Ascending aorta (tissue), 2 donors: ENCODE measurements around the gene PRPH. TPM values are rescaled to one million over a fixed set of nuclear protein-coding genes. Genes with fewer than 3 reads are reported as not detected.

Experiments used
- DNase-seq, 2 donors: peaks; one replicate each; pipeline ENCODE4 v3.0.0-alpha.2; 2019; ENCODE audit warnings: low spot score in 2 of 2
- H3K27ac ChIP-seq, 2 donors: fragments of 200-600 bp; sonication (generic); one replicate each; pipeline ENCODE4 v1.5.1; 2016 to 2017; ENCODE audit warnings: mild to moderate bottlenecking in 1 of 2
- H3K27me3 ChIP-seq: fragments of 200-600 bp; sonication (generic); one replicate; pipeline ENCODE4 v1.5.1; 2017
- H3K36me3 ChIP-seq, 2 donors: fragments of 200-600 bp; sonication (generic); one replicate each; pipeline ENCODE4 v1.5.1; 2016
- H3K4me1 ChIP-seq, 2 donors: fragments of 200-600 bp; sonication (generic); one replicate each; pipeline ENCODE4 v1.5.1; 2016 to 2017; ENCODE audit warnings: mild to moderate bottlenecking in 1 of 2
- H3K4me3 ChIP-seq, 2 donors: fragments of 200-600 bp; sonication (generic); one replicate each; pipeline ENCODE4 v1.5.1; 2016 to 2017; ENCODE audit warnings: mild to moderate bottlenecking in 1 of 2
- H3K9me3 ChIP-seq, 2 donors: fragments of 200-600 bp; sonication (generic); one replicate each; pipeline ENCODE4 v1.5.1; 2016
- intact Hi-C: fragments of 100-400 bp; cut with DNase I; formaldehyde crosslinking; loops from one replicate; pipeline ENCODE4 v1.15.1; 2023
- total RNA-seq: library from RNA; depleted of rRNA; stranded (reverse); fragments of >200 nt; gene quantifications from one replicate; pipeline ENCODE4 v1.1.0, GENCODE V29; 2016
- TF ChIP-seq, protein P1 (sequence below), 3 experiments: fragments of 200-600 bp in 2 of 3; fragments of 450-650 bp in 1 of 3; sonication (generic) in 2 of 3; IDR thresholded peaks; one replicate each; pipeline ENCODE4 v1.5.1; 2016 to 2019; ENCODE audit warnings: antibody characterized with exemption in 3 of 3, mild to moderate bottlenecking in 1 of 3, moderate library complexity in 1 of 3

Gene PRPH
- total RNA-seq, 1 donor from 2014 or later, result not detected

DNA sequence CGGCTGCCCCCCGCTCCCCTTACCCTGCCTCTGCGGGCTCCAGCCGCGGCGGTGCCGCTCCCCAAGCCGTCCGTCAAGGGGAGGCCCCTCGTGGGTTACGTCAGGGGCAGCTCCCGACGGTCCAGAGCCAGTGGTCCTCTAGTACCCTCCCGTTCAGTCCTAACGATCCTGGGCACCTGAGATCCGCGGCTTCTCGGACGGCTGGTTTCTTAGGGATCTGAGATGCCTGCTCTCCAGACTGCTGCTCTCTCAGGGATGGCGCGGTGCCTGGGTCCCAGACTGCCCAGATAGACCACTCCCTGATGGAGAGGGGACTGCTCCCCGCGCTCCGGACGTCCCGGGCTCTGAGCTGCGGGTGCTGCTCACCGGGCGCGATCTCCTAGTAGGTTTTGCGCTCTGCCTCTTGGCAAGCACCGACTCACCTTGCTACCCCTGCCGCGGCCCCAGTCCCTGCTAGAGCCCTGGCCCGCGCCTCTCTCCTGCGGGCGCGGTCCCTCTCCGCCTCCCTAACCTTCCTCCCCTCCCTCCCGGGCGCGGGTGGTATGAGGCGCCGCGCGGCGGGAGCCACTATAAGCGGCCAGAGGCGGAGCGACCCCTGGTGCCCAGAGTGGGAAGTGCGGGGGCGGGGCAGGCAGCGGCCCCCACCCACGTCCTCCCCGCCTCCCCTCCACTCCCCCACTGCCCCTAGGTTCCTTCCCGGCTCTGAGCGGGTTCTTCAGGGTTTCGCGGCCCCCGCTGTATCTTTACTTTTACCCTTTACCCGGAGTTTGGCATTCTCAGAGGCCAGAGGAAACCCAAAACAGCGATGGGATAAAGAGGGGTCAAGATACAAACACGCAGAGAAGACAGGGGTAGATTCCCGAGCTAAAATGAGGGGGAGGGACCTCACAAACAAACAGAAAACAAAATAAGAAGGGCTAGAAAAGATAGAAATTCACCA, 42.0 kb downstream of the PRPH start, which contains the start of gene C1QL4:
TSS of gene C1QL4 (minus strand) at position 544 of the 940 bp plus-strand sequence. CDS start 711 bp downstream, outside the sequence.
- intact Hi-C loops, result loop anchor here (2.0 kb wide), 1 partner anchor 48 kb away; no protein-coding TSS in a partner anchor
- TF ChIP-seq, protein P1, sequence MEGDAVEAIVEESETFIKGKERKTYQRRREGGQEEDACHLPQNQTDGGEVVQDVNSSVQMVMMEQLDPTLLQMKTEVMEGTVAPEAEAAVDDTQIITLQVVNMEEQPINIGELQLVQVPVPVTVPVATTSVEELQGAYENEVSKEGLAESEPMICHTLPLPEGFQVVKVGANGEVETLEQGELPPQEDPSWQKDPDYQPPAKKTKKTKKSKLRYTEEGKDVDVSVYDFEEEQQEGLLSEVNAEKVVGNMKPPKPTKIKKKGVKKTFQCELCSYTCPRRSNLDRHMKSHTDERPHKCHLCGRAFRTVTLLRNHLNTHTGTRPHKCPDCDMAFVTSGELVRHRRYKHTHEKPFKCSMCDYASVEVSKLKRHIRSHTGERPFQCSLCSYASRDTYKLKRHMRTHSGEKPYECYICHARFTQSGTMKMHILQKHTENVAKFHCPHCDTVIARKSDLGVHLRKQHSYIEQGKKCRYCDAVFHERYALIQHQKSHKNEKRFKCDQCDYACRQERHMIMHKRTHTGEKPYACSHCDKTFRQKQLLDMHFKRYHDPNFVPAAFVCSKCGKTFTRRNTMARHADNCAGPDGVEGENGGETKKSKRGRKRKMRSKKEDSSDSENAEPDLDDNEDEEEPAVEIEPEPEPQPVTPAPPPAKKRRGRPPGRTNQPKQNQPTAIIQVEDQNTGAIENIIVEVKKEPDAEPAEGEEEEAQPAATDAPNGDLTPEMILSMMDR (IDR thresholded peaks at IDR 0.05), result peak; percentile 72 to 99 (median 98)

DNA sequence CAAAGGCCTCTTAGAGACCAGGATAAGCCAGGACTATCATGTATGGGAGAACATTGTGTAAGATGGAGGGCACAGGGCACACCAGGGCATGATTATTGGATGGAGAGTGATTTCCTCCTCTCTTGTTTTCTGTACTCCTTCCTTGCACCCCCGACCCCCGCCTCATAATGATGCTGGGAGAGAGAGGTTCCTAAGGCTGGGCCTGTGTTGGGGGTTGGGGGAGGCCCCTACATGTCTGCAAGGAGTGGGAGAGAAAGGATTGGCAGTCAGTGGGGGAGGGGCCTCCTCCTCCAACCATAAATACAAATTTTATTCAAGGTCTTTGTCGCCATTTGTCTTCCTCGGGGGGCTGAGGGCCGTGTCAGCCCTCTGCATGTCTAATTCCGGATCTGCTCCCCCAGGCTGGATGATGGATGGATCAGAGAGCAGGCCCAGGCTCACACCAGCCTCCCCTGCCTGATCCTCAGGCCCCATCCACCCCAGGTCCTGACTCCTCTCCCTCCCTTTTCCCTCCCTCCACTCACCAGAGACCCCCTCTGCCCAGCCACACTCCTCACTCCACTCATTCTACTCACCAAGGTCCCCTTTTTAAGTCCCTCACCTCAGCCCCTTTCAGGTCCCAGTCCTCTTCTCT, 44.0 kb downstream of the PRPH start:
- TF ChIP-seq, protein P1 (IDR thresholded peaks at IDR 0.05), result no peak
- no peak for DNase-seq
- H3K27me3 ChIP-seq, result peaks cover 15% of the 10 kb centered on the region
- H3K4me1 ChIP-seq, result peaks cover 11 to 15% of the 10 kb centered on the region in 2 donors
- intact Hi-C loops, result no loop called here
- H3K36me3 ChIP-seq, result no peaks in the 10 kb centered on the region
- no peaks in the 10 kb centered on the region for H3K9me3 ChIP-seq
- H3K4me3 ChIP-seq, result no peak overlapping the region
- H3K27ac ChIP-seq, result no peak overlapping the region

More for the DNA sequence above, 42.0 kb downstream of the PRPH start, which contains the start of gene C1QL4:
- peak in 1 of 2 donors; percentile 90 for DNase-seq
- Histone ChIP-seq H3K36me3 (no peaks in the 10 kb centered on the region), H3K9me3 (no peaks in the 10 kb centered on the region), H3K27ac (no peak within 1 kb of the TSS), H3K4me1 (peaks cover under 1 to 2% of the 10 kb centered on the region in 2 donors), H3K4me3 (peak within 1 kb of the TSS; percentile 38 to 55), H3K27me3 (peaks cover 13% of the 10 kb centered on the region)

- Histone ChIP-seq H3K4me1 (peaks cover 11 to 18% of the 10 kb centered on the region in 2 donors), H3K4me3 (no peak overlapping the region), H3K27me3 (peaks cover 17% of the 10 kb centered on the region), H3K9me3 (no peaks in the 10 kb centered on the region), H3K36me3 (no peaks in the 10 kb centered on the region), H3K27ac (no peak overlapping the region)
- intact Hi-C loops, result no loop called here
- no peak for DNase-seq
- TF ChIP-seq, protein P1 (IDR thresholded peaks at IDR 0.05), result no peak
Observed at GRCh38 chr12:49339464-49339861, 44.5 kb downstream of the PRPH start.

DNA sequence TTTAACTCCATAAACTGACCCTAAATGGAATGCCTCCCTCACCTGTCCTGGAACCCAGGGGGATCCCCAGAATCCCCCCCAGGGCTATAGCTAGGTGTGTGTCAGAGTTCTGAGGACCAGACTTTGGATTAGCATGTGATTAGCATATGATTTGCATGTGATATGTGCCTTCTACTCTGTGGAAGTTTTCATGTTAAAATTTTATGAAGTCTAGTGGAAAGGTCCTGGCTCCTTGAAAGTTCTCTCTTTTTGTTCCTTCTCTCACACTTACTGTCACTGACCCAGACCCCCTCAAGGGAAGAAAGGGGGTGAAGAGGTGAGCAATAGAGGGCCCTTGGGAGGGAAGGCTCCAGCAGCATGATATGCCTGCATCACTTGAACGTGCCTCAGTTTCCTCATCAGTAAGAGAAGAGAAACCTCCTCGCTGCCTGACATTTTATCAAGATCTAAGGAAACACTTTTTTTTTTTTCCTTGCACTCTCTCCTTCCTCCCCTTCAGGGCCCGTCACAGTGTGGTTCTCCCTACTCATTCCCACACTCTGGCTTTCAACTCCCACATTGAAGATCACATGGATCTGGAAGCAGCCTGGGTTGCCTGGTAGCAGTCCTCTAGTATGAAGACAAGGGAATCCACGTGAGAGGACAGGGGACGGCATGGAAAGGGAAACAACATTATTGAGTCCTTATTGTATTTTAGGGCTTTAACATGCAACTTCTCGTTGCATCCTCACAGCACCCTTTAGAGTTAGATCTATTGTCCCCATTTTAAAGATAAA, 45.3 kb downstream of the PRPH start:
- Histone ChIP-seq H3K9me3 (no peaks in the 10 kb centered on the region), H3K27ac (no peak overlapping the region), H3K36me3 (no peaks in the 10 kb centered on the region), H3K27me3 (peaks cover 19% of the 10 kb centered on the region), H3K4me1 (peaks cover 13 to 23% of the 10 kb centered on the region in 2 donors), H3K4me3 (no peak overlapping the region)
- intact Hi-C loops, result loop anchor here (10.0 kb wide), 1 partner anchor 275 kb away; the partner anchor contains the start of genes KMT2D and RHEBL1
- DNase-seq, result no peak
- TF ChIP-seq, protein P1 (IDR thresholded peaks at IDR 0.05), result no peak
